SU-DHL-6 (cell line): Measurements from ENCODE around the gene PLA2G4A.

Experiments used
- CTCF ChIP-seq: fragments of 200-600 bp; sonication (generic); IDR thresholded peaks from one replicate; pipeline ENCODE4 v1.5.1; 2017; ENCODE audit warnings: antibody characterized with exemption, mild to moderate bottlenecking, low read length, moderate library complexity; ENCODE audit not compliant: insufficient read depth, poor library complexity, severe bottlenecking
- EZH2phosphoT487 ChIP-seq: fragments of 200-600 bp; sonication (generic), shearing (Covaris generic); conservative IDR thresholded peaks from 2 replicates; pipeline ENCODE4 v1.6.1; 2018; ENCODE audit warnings: mild to moderate bottlenecking, antibody characterized with exemption, low read length, moderate library complexity, mixed read lengths

- TF ChIP-seq CTCF (no peak), EZH2phosphoT487 (no peak)
Observed at GRCh38 chr1:186980400-186980799, 151.7 kb downstream of the PLA2G4A start.
